K562 (cell line): ENCODE measurements around the gene SEPHS2. TPM values are rescaled to one million over a fixed set of nuclear protein-coding genes. Genes with fewer than 3 reads are reported as not detected.

Source experiments
- ATF3 ChIP-seq, 2 experiments: fragments of 450-650 bp in 1 of 2; sonication (generic) in 1 of 2; formaldehyde crosslinking in 1 of 2; IDR thresholded peaks in 1 of 2; conservative IDR thresholded peaks in 1 of 2; 2 replicates each; pipeline versions ENCODE4 v1.6.1 to v1.8.1; 2016 to 2023; ENCODE audit warnings: mild to moderate bottlenecking in 2 of 2, moderate library complexity in 2 of 2, inconsistent platforms in 1 of 2, missing genetic modification reagents in 1 of 2
- ATF4 ChIP-seq: fragments of 450-650 bp; formaldehyde crosslinking; IDR thresholded peaks from 2 replicates; pipeline ENCODE4 v1.4.0; 2022; ENCODE audit warnings: mild to moderate bottlenecking, moderate library complexity
- BDP1 ChIP-seq: IDR thresholded peaks from 3 replicates; pipeline ENCODE4 v1.6.1; 2011; ENCODE audit not compliant: insufficient read length, insufficient read depth
- CREB1 ChIP-seq, 2 experiments: sonication (generic) in 1 of 2; formaldehyde crosslinking in 1 of 2; IDR thresholded peaks; 2 replicates each; pipeline versions ENCODE4 v1.6.1 to v1.8.0; 2012 to 2022; ENCODE audit warnings: inconsistent platforms in 1 of 2, mild to moderate bottlenecking in 1 of 2, missing genetic modification reagents in 1 of 2, moderate library complexity in 1 of 2
- GABPA ChIP-seq: fragments of 200-800 bp; sonication (Bioruptor generic); conservative IDR thresholded peaks from 2 replicates; pipeline ENCODE4 v1.6.1; 2016; ENCODE audit warnings: low read depth, missing genetic modification characterization, missing compliant biosample characterization
- GTF2F1 ChIP-seq: IDR thresholded peaks from 2 replicates; pipeline ENCODE4 v1.6.1; 2011; ENCODE audit warnings: low read depth, low read length, improper control_type of control experiment
- IRF1 ChIP-seq: sonication (generic); formaldehyde crosslinking; IDR thresholded peaks from 2 replicates; pipeline ENCODE4 v1.8.0; 2022; ENCODE audit warnings: missing genetic modification reagents, mild to moderate bottlenecking, borderline replicate concordance
- MCM3 ChIP-seq: fragments of 450-650 bp; IDR thresholded peaks from 2 replicates; pipeline ENCODE4 v1.6.1; 2016
- MLLT1 ChIP-seq, 2 experiments: fragments of 450-650 bp; IDR thresholded peaks; 2 replicates each; pipeline ENCODE4 v1.6.1; 2016
- NBN ChIP-seq: fragments of 450-650 bp; IDR thresholded peaks from 2 replicates; pipeline ENCODE4 v1.6.1; 2016; ENCODE audit warnings: low read depth, mild to moderate bottlenecking
- PHF8 ChIP-seq: fragments of 200-600 bp; sonication (generic); IDR thresholded peaks from 2 replicates; pipeline ENCODE4 v1.6.1; 2012; ENCODE audit warnings: mixed run types, mild to moderate bottlenecking, inconsistent platforms, low read length, moderate library complexity, borderline replicate concordance
- PREB ChIP-seq: sonication (generic); formaldehyde crosslinking; IDR thresholded peaks from 2 replicates; pipeline ENCODE4 v1.8.1; 2023; ENCODE audit warnings: mild to moderate bottlenecking, missing genetic modification reagents
- SMAD4 ChIP-seq: fragments of 250-450 bp; sonication (Bioruptor Pico); conservative IDR thresholded peaks from 2 replicates; pipeline ENCODE4 v1.8.0; 2021; ENCODE audit warnings: inconsistent platforms, mild to moderate bottlenecking, moderate library complexity
- TAL1 ChIP-seq: fragments of 450-650 bp; IDR thresholded peaks from 2 replicates; pipeline ENCODE4 v1.6.1; 2016; ENCODE audit warnings: mild to moderate bottlenecking
- ZNF140 ChIP-seq: fragments of 250-450 bp; sonication (Bioruptor Pico); IDR thresholded peaks from 2 replicates; pipeline ENCODE4 v1.8.0; 2021; ENCODE audit warnings: moderate library complexity, mild to moderate bottlenecking, inconsistent platforms
- ZNF75A ChIP-seq: fragments of 450-650 bp; formaldehyde crosslinking; IDR thresholded peaks from 2 replicates; pipeline ENCODE4 v1.4.0; 2020; ENCODE audit warnings: mild to moderate bottlenecking
- ZNF76 ChIP-seq: fragments of 250-450 bp; sonication (Bioruptor Pico); IDR thresholded peaks from 2 replicates; pipeline ENCODE4 v1.4.0; 2020; ENCODE audit warnings: mild to moderate bottlenecking, moderate library complexity, borderline replicate concordance
- ZNF785 ChIP-seq: fragments of 250-450 bp; sonication (Bioruptor Pico); IDR thresholded peaks from 2 replicates; pipeline ENCODE4 v1.4.0; 2020; ENCODE audit warnings: mild to moderate bottlenecking
- polyA plus RNA-seq, 8 experiments: library from polyadenylated mRNA; depleted of rRNA in 4 of 8; stranded (reverse) in 5 of 8; unstranded in 3 of 8; fragments of >200 nt; fragmentation: Nextera tagmentation in 2 of 8; fragmentation: Illumina TruSeq in 1 of 8; extraction: Ambion mirVana in 2 of 8; extraction: Trizol in 1 of 8; gene quantifications; 2 replicates each; pipeline versions ENCODE4 v1.2.1 to v1.2.3, GENCODE V29; 2011 to 2014; ENCODE audit warnings: inconsistent platforms in 1 of 8, missing spikeins in 1 of 8
- total RNA-seq, 7 experiments: library from RNA; depleted of rRNA in 6 of 7; stranded (reverse); fragments of >200 nt in 6 of 7; fragmentation: Illumina TruSeq in 2 of 7; extraction: Trizol in 2 of 7; gene quantifications; 2 replicates each; pipeline versions ENCODE4 v1.2.1 to v1.2.3, GENCODE V29; 2011 to 2021; ENCODE audit warnings: low replicate concordance in 1 of 7
- TF ChIP-seq, protein P1 (sequence below), 2 experiments: fragments of 450-650 bp; conservative IDR thresholded peaks; 2 replicates each; pipeline ENCODE4 v1.6.1; 2017; ENCODE audit warnings: mild to moderate bottlenecking in 2 of 2, moderate library complexity in 2 of 2

SEPHS2 gene
- total and polyA plus RNA-seq, 9 of the 15 experiments (the other 6 are each of a cell fraction or from before 2014, with no cell fraction given), result 20.9 to 90.6 (median 43.4) TPM

- no peak for TF ChIP-seq MCM3
- no peak for TF ChIP-seq PREB (CRISPR knock-in tag)
- peak; percentile 59 for TF ChIP-seq GABPA (tag)
- TF ChIP-seq ZNF140 (CRISPR knock-in tag), result no peak
- TF ChIP-seq MLLT1 (IDR thresholded peaks at IDR 0.05), result no peak
- TF ChIP-seq SMAD4, result peak; percentile 60
- TF ChIP-seq PHF8, result peak; percentile 79; the same call in 1 of the 2 replicates
- no peak for TF ChIP-seq TAL1
- peak; percentile 89 for TF ChIP-seq ATF3 (IDR thresholded peaks at IDR 0.05)
- TF ChIP-seq ATF3 (CRISPR knock-in tag; conservative IDR thresholded peaks at IDR 0.05), result peak; percentile 88; the same call in 1 of the 2 replicates
- no peak for TF ChIP-seq CREB1 (IDR thresholded peaks at IDR 0.05)
- TF ChIP-seq CREB1 (CRISPR knock-in tag; IDR thresholded peaks at IDR 0.05), result peak; percentile 84; the same call in 1 of the 2 replicates
- TF ChIP-seq ZNF785 (CRISPR knock-in tag), result no peak
- peak; percentile 19; the same call in 1 of the 2 replicates for TF ChIP-seq GTF2F1
- TF ChIP-seq ZNF75A (CRISPR knock-in tag), result no peak
- TF ChIP-seq ZNF76, result no peak
- TF ChIP-seq, protein P1, sequence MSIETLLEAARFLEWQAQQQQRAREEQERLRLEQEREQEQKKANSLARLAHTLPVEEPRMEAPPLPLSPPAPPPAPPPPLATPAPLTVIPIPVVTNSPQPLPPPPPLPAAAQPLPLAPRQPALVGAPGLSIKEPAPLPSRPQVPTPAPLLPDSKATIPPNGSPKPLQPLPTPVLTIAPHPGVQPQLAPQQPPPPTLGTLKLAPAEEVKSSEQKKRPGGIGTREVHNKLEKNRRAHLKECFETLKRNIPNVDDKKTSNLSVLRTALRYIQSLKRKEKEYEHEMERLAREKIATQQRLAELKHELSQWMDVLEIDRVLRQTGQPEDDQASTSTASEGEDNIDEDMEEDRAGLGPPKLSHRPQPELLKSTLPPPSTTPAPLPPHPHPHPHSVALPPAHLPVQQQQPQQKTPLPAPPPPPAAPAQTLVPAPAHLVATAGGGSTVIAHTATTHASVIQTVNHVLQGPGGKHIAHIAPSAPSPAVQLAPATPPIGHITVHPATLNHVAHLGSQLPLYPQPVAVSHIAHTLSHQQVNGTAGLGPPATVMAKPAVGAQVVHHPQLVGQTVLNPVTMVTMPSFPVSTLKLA (conservative IDR thresholded peaks at IDR 0.05), result peak; percentile 95 to 96
- no peak for TF ChIP-seq BDP1
- TF ChIP-seq IRF1 (CRISPR knock-in tag), result no peak
- 0 out of 2 replicates have a peak, but pooled peaks have one; percentile 46 for TF ChIP-seq ATF4 (CRISPR knock-in tag)
- TF ChIP-seq NBN, result peak; percentile 64
These were observed 15.8 kb downstream of the SEPHS2 start, which contains the start of gene DCTPP1 (continued) for GRCh38 chr16:30429678-30430427.
